ENCODE results near the gene DSCAM. TPM values are rescaled to one million over a fixed set of nuclear protein-coding genes. Genes with fewer than 3 reads are reported as not detected.

Gene DSCAM
- total RNA-seq, 1 experiment from 2014 or later, result 0.13 TPM

GRCh38 chr21:40586575-40586974 lies 260.4 kb downstream of the DSCAM start (continued):
- TF ChIP-seq, protein P1, sequence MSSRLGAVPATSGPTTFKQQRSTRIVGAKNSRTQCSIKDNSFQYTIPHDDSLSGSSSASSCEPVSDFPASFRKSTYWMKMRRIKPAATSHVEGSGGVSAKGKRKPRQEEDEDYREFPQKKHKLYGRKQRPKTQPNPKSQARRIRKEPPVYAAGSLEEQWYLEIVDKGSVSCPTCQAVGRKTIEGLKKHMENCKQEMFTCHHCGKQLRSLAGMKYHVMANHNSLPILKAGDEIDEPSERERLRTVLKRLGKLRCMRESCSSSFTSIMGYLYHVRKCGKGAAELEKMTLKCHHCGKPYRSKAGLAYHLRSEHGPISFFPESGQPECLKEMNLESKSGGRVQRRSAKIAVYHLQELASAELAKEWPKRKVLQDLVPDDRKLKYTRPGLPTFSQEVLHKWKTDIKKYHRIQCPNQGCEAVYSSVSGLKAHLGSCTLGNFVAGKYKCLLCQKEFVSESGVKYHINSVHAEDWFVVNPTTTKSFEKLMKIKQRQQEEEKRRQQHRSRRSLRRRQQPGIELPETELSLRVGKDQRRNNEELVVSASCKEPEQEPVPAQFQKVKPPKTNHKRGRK (CRISPR knock-in tag; IDR thresholded peaks at IDR 0.05; ENCODE audit: borderline replicate concordance), result no peak
- no peak for TF ChIP-seq FOXP4 (CRISPR knock-in tag; IDR thresholded peaks at IDR 0.05)
- TF ChIP-seq ESRRA (CRISPR knock-in tag; IDR thresholded peaks at IDR 0.05; ENCODE audit: borderline replicate concordance), result no peak
- no peak for TF ChIP-seq SMAD3 (CRISPR knock-in tag; IDR thresholded peaks at IDR 0.05; ENCODE audit: borderline replicate concordance)
- no peak for TF ChIP-seq TEAD4 (CRISPR knock-in tag; IDR thresholded peaks at IDR 0.05)
- TF ChIP-seq ZNF281 (CRISPR knock-in tag; IDR thresholded peaks at IDR 0.05), result no peak
- TF ChIP-seq TP53 (CRISPR knock-in tag; IDR thresholded peaks at IDR 0.05), result no peak
- TF ChIP-seq ZNF317 (CRISPR knock-in tag; IDR thresholded peaks at IDR 0.05; ENCODE audit: borderline replicate concordance, low read depth), result no peak
- no peak for TF ChIP-seq IRF2 (CRISPR knock-in tag; IDR thresholded peaks at IDR 0.05; ENCODE audit: borderline replicate concordance, low read depth)
- TF ChIP-seq RORB (CRISPR knock-in tag; IDR thresholded peaks at IDR 0.05), result no peak

DNA sequence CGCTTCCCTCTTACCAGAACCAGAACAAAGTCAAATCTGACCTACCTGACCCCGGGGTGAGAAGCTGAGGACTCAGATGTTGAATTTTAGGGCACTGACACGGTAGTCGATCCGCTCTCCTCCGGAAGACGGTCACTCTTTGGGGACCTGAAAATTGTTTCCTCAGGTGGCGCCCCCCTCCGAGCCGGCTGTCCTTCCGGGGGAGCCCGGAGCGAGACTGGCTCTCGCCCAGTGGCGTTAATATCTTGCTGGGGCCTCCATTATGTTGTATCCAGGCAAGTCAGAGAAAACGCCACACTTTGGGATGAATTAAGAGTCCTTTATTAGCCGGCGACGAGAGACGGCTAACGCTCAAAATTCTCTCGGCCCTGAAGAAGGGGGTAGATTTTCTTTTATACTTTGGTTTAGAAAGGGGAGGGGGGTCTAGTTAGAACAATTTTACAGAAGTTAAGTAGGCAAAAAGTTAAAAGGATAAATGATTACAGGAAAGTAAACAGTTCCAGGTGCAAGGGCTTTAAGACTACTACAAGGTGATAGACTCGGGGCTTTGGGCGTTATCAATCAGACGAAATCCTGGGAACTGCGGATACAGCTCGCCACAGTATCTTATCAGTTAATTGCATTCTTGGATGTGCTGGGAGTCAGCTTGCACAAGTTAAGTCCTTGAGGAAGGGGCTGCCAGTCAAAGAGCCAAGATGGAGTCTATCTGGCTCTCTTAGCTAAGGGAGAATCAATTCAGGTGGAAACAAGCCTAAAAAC lies 269.5 kb downstream of the DSCAM start:
- Mint-ChIP-seq H3K27me3 (ENCODE audit: low read depth) (no peaks in the 10 kb centered on the region), H3K4me1 (peaks cover 33% of the 10 kb centered on the region), H3K4me3 (no peak overlapping the region), H3K9me3 (peaks cover 15% of the 10 kb centered on the region), H3K36me3 (no peaks in the 10 kb centered on the region), H3K27ac (no peak overlapping the region)
- DNase-seq (ENCODE audit: low spot score) (no peak), ATAC-seq (no peak)
- TF ChIP-seq HMGA2 (CRISPR knock-in tag; IDR thresholded peaks at IDR 0.05) (0 out of 2 replicates have a peak, but pooled peaks have one; percentile 3), CBFB (CRISPR knock-in tag; IDR thresholded peaks at IDR 0.05; ENCODE audit: low read depth) (no peak)
- ChIA-PET POLR2A (no interaction called here), CTCF (interaction anchor here (0.7 kb wide), 1 partner anchor 328 kb away, joined by 4 read pairs; no protein-coding TSS in a partner anchor)

DNA sequence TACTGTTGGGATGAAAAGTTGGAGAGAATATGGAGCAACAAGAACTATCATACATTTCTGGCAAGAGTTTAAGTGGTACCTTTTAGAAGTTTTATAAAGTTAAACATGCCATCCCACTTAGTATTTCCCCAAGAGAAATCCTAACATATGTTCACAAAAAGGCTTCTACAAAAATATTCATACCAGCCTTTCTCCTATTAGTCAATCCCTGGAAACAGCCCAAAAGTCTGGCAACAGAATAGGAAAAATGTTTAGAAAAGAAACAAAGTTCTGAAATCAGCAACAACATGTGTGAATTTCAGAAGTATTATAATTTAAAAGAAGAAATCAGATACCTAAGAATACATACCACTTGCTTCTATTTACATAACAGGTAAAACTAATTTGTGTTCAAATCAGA lies 271.0 kb downstream of the DSCAM start:
- POLR2A ChIA-PET, result no interaction called here
- no peak for ATAC-seq
- no peak overlapping the region for H3K4me3 Mint-ChIP-seq
- H3K36me3 Mint-ChIP-seq, result no peaks in the 10 kb centered on the region
- peaks cover 15% of the 10 kb centered on the region for H3K9me3 Mint-ChIP-seq
- DNase-seq (ENCODE audit: low spot score), result no peak
- peaks cover 33% of the 10 kb centered on the region for H3K4me1 Mint-ChIP-seq
- H3K27ac Mint-ChIP-seq, result no peak overlapping the region
- CTCF ChIA-PET, result no interaction called here
- no peaks in the 10 kb centered on the region for H3K27me3 Mint-ChIP-seq (ENCODE audit: low read depth)
- no peak for TF ChIP-seq FOXP1 (CRISPR knock-in tag; IDR thresholded peaks at IDR 0.05; ENCODE audit: borderline replicate concordance)
- no peak for TF ChIP-seq AFF4 (CRISPR knock-in tag; IDR thresholded peaks at IDR 0.05; ENCODE audit: borderline replicate concordance)
- no peak for TF ChIP-seq ZMAT4 (CRISPR knock-in tag; IDR thresholded peaks at IDR 0.05)
- TF ChIP-seq, protein P2, sequence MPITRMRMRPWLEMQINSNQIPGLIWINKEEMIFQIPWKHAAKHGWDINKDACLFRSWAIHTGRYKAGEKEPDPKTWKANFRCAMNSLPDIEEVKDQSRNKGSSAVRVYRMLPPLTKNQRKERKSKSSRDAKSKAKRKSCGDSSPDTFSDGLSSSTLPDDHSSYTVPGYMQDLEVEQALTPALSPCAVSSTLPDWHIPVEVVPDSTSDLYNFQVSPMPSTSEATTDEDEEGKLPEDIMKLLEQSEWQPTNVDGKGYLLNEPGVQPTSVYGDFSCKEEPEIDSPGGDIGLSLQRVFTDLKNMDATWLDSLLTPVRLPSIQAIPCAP (CRISPR knock-in tag; IDR thresholded peaks at IDR 0.05), result no peak
- no peak for TF ChIP-seq ZNF423 (CRISPR knock-in tag; IDR thresholded peaks at IDR 0.05)
- TF ChIP-seq ZNF232 (CRISPR knock-in tag; IDR thresholded peaks at IDR 0.05), result no peak
- TF ChIP-seq NFYB (CRISPR knock-in tag; conservative IDR thresholded peaks at IDR 0.05; ENCODE audit: low read depth), result no peak
- TF ChIP-seq, protein P3, sequence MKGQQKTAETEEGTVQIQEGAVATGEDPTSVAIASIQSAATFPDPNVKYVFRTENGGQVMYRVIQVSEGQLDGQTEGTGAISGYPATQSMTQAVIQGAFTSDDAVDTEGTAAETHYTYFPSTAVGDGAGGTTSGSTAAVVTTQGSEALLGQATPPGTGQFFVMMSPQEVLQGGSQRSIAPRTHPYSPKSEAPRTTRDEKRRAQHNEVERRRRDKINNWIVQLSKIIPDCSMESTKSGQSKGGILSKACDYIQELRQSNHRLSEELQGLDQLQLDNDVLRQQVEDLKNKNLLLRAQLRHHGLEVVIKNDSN (CRISPR knock-in tag; IDR thresholded peaks at IDR 0.05), result no peak
